B cell (primary cell): Measurements from ENCODE around the gene CITED2. TPM values are rescaled to one million over a fixed set of nuclear protein-coding genes. Genes with fewer than 3 reads are reported as not detected.

Experiments used
- ATAC-seq: fragments of 200-7000 bp; cut with Tn5 transposase; one replicate; pipeline ENCODE4 v1.10.0; 2021; ENCODE audit warnings: low read depth, mild to moderate bottlenecking, moderate number of reproducible peaks, moderate library complexity
- CTCF ChIA-PET: fragments of 350-600 bp; sonication (Branson Sonifier 250); formaldehyde crosslinking; loops from one replicate; lab custom pipeline; 2021; ENCODE audit warnings: antibody characterized with exemption, inconsistent platforms; lab: Charles Lee
- POLR2A ChIA-PET: fragments of 350-600 bp; sonication (Branson Sonifier 250); formaldehyde crosslinking; loops from one replicate; lab custom pipeline; 2021; ENCODE audit warnings: antibody characterized with exemption; lab: Charles Lee
- DNase-seq: peaks from one replicate; pipeline ENCODE4 v3.0.0; 2013
- H2AFZ ChIP-seq: 2 replicates; pipeline ENCODE4 v1.6.1; 2012; ENCODE audit warnings: mild to moderate bottlenecking, low read depth, low read length; ENCODE audit not compliant: insufficient read depth, poor library complexity, severe bottlenecking
- H3K27ac ChIP-seq, 2 donors: 1 replicate in 1 of 2; 2 replicates in 1 of 2; pipeline ENCODE4 v1.5.1; 2012 to 2013; ENCODE audit warnings: low read length in 2 of 2, mild to moderate bottlenecking in 2 of 2, moderate library complexity in 1 of 2
- H3K27me3 ChIP-seq, 4 experiments: fragments of 200-600 bp in 1 of 4; sonication (generic) in 1 of 4; replicated peaks in 1 of 4; 1 replicate in 2 of 4; 2 replicates in 2 of 4; pipeline versions ENCODE4 v1.6.1 to v1.7.0; 2013 to 2016; ENCODE audit warnings: low read length in 3 of 4, mild to moderate bottlenecking in 2 of 4, mixed read lengths in 1 of 4, moderate library complexity in 1 of 4; ENCODE audit not compliant: insufficient read depth in 4 of 4, control insufficient read depth in 3 of 4; ENCODE audit errors: control extremely low read depth in 1 of 4
- H3K36me3 ChIP-seq, 2 experiments: replicated peaks in 1 of 2; 1 replicate in 1 of 2; 2 replicates in 1 of 2; pipeline versions ENCODE4 v1.6.1 to v1.7.1; 2013; ENCODE audit warnings: low read length in 1 of 2; ENCODE audit not compliant: insufficient read depth in 2 of 2, control insufficient read depth in 1 of 2; ENCODE audit errors: control extremely low read depth in 1 of 2, extremely low read depth in 1 of 2
- H3K4me1 ChIP-seq, 2 donors: fragments of 200-600 bp in 1 of 2; sonication (generic) in 1 of 2; 1 replicate in 1 of 2; 2 replicates in 1 of 2; pipeline versions ENCODE4 v1.5.1 to v1.6.1; 2013 to 2017; ENCODE audit warnings: low read length in 2 of 2; ENCODE audit not compliant: control insufficient read depth in 2 of 2, insufficient read depth in 2 of 2
- H3K4me2 ChIP-seq: replicated peaks from 2 replicates; pipeline ENCODE3; 2012; ENCODE audit warnings: mild to moderate bottlenecking, low read depth, low read length; ENCODE audit not compliant: poor library complexity, severe bottlenecking
- H3K4me3 ChIP-seq, 5 experiments: fragments of 200-600 bp in 1 of 5; sonication (generic) in 1 of 5; 1 replicate in 3 of 5; 2 replicates in 2 of 5; pipeline versions ENCODE4 v1.5.1 to v1.7.0; 2011 to 2016; ENCODE audit warnings: low read length in 4 of 5, mild to moderate bottlenecking in 4 of 5, low read depth in 2 of 5, control low read depth in 1 of 5, moderate library complexity in 1 of 5; ENCODE audit not compliant: insufficient read depth in 1 of 5; ENCODE audit errors: control extremely low read depth in 1 of 5, extremely low read depth in 1 of 5
- H3K79me2 ChIP-seq: fragments of 200-600 bp; sonication (generic); one replicate; pipeline ENCODE4 v1.6.0; 2016; ENCODE audit warnings: low read length; ENCODE audit not compliant: control insufficient read depth, insufficient read depth
- H3K9ac ChIP-seq: fragments of 200-600 bp; sonication (generic); 2 replicates; pipeline ENCODE4 v1.6.1; 2017; ENCODE audit warnings: mild to moderate bottlenecking, low read length, moderate library complexity
- H3K9me3 ChIP-seq, 3 donors: one replicate each; pipeline versions ENCODE4 v1.6.1 to v1.7.1; 2013; ENCODE audit warnings: low read length in 2 of 3; ENCODE audit not compliant: control insufficient read depth in 2 of 3, insufficient read depth in 1 of 3; ENCODE audit errors: control extremely low read depth in 1 of 3
- H4K20me1 ChIP-seq: 2 replicates; pipeline ENCODE4 v1.6.0; 2012; ENCODE audit warnings: mild to moderate bottlenecking, low read length; ENCODE audit not compliant: insufficient read depth, control insufficient read depth, poor library complexity, severe bottlenecking
- H3K27ac Mint-ChIP-seq: one replicate; pipeline ENCODE4 v1.8.0; 2021; ENCODE audit warnings: mixed read lengths
- H3K27me3 Mint-ChIP-seq: one replicate; pipeline ENCODE4 v1.8.0; 2021; ENCODE audit warnings: mixed read lengths
- H3K4me1 Mint-ChIP-seq: one replicate; pipeline ENCODE4 v1.8.0; 2021; ENCODE audit warnings: mixed read lengths
- H3K4me3 Mint-ChIP-seq: one replicate; pipeline ENCODE4 v1.8.0; 2021; ENCODE audit warnings: mixed read lengths
- H3K9me3 Mint-ChIP-seq: one replicate; pipeline ENCODE4 v1.8.0; 2022; ENCODE audit warnings: mixed read lengths; ENCODE audit not compliant: insufficient read depth
- EZH2 ChIP-seq: IDR thresholded peaks from 2 replicates; pipeline ENCODE4 v1.6.1; 2012; ENCODE audit warnings: borderline replicate concordance, low read depth, mild to moderate bottlenecking, moderate library complexity, low read length; ENCODE audit not compliant: insufficient read depth, poor library complexity, severe bottlenecking
- WGBS: methylation state at CpG from one replicate; pipeline ENCODE4 v1.1.5; 2013; ENCODE audit warnings: missing lambda C conversion rate; ENCODE audit not compliant: insufficient coverage; 5-methylcytosine and 5-hydroxymethylcytosine counted together
- intact Hi-C: fragments of 100-400 bp; cut with micrococcal nuclease; formaldehyde crosslinking; loops from one replicate; pipeline ENCODE4 v1.10.0; 2022
- polyA plus RNA-seq: library from polyadenylated mRNA; depleted of rRNA; stranded (reverse); fragments of >200 nt; gene quantifications from 2 replicates; pipeline ENCODE4 v1.2.3, GENCODE V29; 2012
- total RNA-seq, 2 donors: library from RNA; stranded (reverse); fragments of 120-200 nt in 1 of 2; gene quantifications; 1 replicate in 1 of 2; 2 replicates in 1 of 2; pipeline versions ENCODE4 v1.2.3 to v1.2.4, GENCODE V29; 2013 to 2022
- TF ChIP-seq, protein P1 (sequence below): fragments of 200-600 bp; IDR thresholded peaks from one replicate; pipeline ENCODE4 v1.8.0; 2022; ENCODE audit warnings: antibody characterized with exemption, mild to moderate bottlenecking

The CITED2 gene
- total and polyA plus RNA-seq, 2 donors (not counting 1 experiment from before 2014, with no cell fraction given) = 56.2 to 67.9 TPM

DNA sequence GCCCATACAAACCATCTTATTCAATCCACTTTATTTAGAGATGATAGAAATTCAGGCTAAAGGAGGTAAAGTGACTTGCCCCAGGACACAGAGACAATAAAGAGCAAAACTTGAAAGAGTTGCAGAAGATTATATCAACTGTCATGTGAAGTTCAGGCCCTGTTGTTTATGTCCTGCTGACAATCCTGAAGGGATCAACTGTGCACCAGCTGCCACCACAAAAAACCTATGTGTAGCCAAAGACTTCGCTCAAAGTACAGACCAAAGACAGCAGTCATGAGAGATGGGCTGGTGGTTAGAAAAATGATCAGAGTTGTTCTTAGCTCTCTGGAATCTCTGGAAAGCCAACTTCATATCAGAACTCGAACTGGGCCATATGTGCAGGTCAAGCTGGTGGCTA, 16.0 kb upstream of the CITED2 start:
- H3K27ac ChIP-seq = no peak overlapping the region
- DNase-seq (no peak), ATAC-seq (no peak)
- H3K9me3 ChIP-seq = no peaks in the 10 kb centered on the region
- WGBS = 71% methylated on average over 1 of the region's 2 CpGs
- H3K4me1 ChIP-seq = no peaks in the 10 kb centered on the region
- no peak overlapping the region for H3K4me3 ChIP-seq
- Mint-ChIP-seq H3K27me3 (no peaks in the 10 kb centered on the region), H3K27ac (no peak overlapping the region), H3K4me3 (no peak overlapping the region), H3K9me3 (no peaks in the 10 kb centered on the region), H3K4me1 (peaks cover 4% of the 10 kb centered on the region)
- no peaks in the 10 kb centered on the region for H3K27me3 ChIP-seq
- no peak overlapping the region for H3K9ac ChIP-seq
- POLR2A ChIA-PET = no interaction called here
- no peak overlapping the region for H3K4me2 ChIP-seq
- H2AFZ ChIP-seq = no peak overlapping the region
- no peaks in the 10 kb centered on the region for H3K36me3 ChIP-seq
- H4K20me1 ChIP-seq = no peaks in the 10 kb centered on the region
- no peaks in the 10 kb centered on the region for H3K79me2 ChIP-seq
- TF ChIP-seq EZH2 = no peak
- TF ChIP-seq, protein P1, sequence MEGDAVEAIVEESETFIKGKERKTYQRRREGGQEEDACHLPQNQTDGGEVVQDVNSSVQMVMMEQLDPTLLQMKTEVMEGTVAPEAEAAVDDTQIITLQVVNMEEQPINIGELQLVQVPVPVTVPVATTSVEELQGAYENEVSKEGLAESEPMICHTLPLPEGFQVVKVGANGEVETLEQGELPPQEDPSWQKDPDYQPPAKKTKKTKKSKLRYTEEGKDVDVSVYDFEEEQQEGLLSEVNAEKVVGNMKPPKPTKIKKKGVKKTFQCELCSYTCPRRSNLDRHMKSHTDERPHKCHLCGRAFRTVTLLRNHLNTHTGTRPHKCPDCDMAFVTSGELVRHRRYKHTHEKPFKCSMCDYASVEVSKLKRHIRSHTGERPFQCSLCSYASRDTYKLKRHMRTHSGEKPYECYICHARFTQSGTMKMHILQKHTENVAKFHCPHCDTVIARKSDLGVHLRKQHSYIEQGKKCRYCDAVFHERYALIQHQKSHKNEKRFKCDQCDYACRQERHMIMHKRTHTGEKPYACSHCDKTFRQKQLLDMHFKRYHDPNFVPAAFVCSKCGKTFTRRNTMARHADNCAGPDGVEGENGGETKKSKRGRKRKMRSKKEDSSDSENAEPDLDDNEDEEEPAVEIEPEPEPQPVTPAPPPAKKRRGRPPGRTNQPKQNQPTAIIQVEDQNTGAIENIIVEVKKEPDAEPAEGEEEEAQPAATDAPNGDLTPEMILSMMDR = no peak
- CTCF ChIA-PET = no interaction called here
- intact Hi-C loops = no loop called here

DNA sequence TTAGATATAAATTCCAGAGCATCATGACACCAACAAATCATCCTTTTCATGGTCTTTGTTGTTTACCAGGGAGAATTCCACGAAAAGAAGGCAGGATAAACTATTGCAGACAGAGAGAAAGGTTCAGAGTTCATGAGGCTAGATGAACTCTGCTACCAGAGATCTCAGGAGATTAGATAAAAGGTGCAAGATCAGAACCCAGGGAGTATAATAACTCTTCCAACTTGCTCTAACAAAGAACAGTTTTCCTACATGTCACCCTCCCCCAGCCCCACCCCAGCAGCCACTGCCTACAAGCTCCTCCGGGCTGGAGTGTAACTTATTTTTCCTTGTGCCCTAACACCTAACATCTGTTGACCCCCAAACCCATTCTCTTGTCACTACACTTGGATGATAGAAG, 13.9 kb upstream of the CITED2 start:
- no peak overlapping the region for H3K9ac ChIP-seq
- no peak overlapping the region for H3K4me2 ChIP-seq
- H3K4me1 ChIP-seq = no peaks in the 10 kb centered on the region
- H3K4me3 ChIP-seq = no peak overlapping the region
- intact Hi-C loops = no loop called here
- ChIA-PET POLR2A (no interaction called here), CTCF (no interaction called here)
- Mint-ChIP-seq H3K9me3 (no peaks in the 10 kb centered on the region), H3K4me1 (peaks cover 4% of the 10 kb centered on the region), H3K27me3 (no peaks in the 10 kb centered on the region), H3K27ac (no peak overlapping the region), H3K4me3 (no peak overlapping the region)
- H3K36me3 ChIP-seq = no peaks in the 10 kb centered on the region
- H3K9me3 ChIP-seq = no peaks in the 10 kb centered on the region
- ATAC-seq = no peak
- H3K27ac ChIP-seq = no peak overlapping the region
- no peak for TF ChIP-seq EZH2
- TF ChIP-seq, protein P1 = no peak
- no peaks in the 10 kb centered on the region for H3K79me2 ChIP-seq
- WGBS = no CpG with 5 or more reads among the region's 2 CpGs
- H3K27me3 ChIP-seq = no peaks in the 10 kb centered on the region
- no peaks in the 10 kb centered on the region for H4K20me1 ChIP-seq
- no peak for DNase-seq
- no peak overlapping the region for H2AFZ ChIP-seq
